HFFc6 (cell line): ENCODE measurements around the gene CALN1. TPM values are rescaled to one million over a fixed set of nuclear protein-coding genes. Genes with fewer than 3 reads are reported as not detected.

Source experiments
- DNase-seq: peaks from one replicate; pipeline ENCODE4 v3.0.0-alpha.2; 2018
- H3K27ac Mint-ChIP-seq: 2 replicates; pipeline ENCODE4 v1.8.0; 2020; ENCODE audit warnings: mild to moderate bottlenecking, mixed read lengths
- H3K27me3 Mint-ChIP-seq: 2 replicates; pipeline ENCODE4 v1.8.0; 2021; ENCODE audit warnings: mild to moderate bottlenecking, moderate library complexity, mixed read lengths; ENCODE audit not compliant: insufficient read depth
- H3K36me3 Mint-ChIP-seq: 2 replicates; pipeline ENCODE4 v1.8.0; 2021; ENCODE audit warnings: low read depth, mixed read lengths
- H3K4me1 Mint-ChIP-seq: 2 replicates; pipeline ENCODE4 v1.8.0; 2020; ENCODE audit warnings: low read depth, mixed read lengths
- H3K4me3 Mint-ChIP-seq: 2 replicates; pipeline ENCODE4 v1.8.0; 2020; ENCODE audit warnings: mild to moderate bottlenecking, moderate library complexity, mixed read lengths
- H3K9me3 Mint-ChIP-seq: 2 replicates; pipeline ENCODE4 v1.8.0; 2020; ENCODE audit warnings: mild to moderate bottlenecking, mixed read lengths
- CTCF ChIP-seq: fragments of 200-600 bp; sonication (generic); IDR thresholded peaks from 2 replicates; pipeline ENCODE4 v1.5.0; 2021; ENCODE audit warnings: antibody characterized with exemption, mild to moderate bottlenecking
- total RNA-seq, 6 experiments: library from RNA; stranded (reverse); fragmentation: NEBNext Ultra II Directional; extraction: Animal tissue kit (Norgen Biotek cat#: 25700); gene quantifications; 2 replicates in 1 of 6; 3 replicates in 5 of 6; pipeline ENCODE4 v1.2.3, GENCODE V29; 2021

The CALN1 gene
- total RNA-seq, 6 experiments from 2014 or later, result not detected

- Mint-ChIP-seq H3K36me3 (no peaks in the 10 kb centered on the region), H3K27me3 (no peaks in the 10 kb centered on the region)
These were observed 352.2 kb downstream of the CALN1 start for GRCh38 chr7:72059925-72060324.

DNA sequence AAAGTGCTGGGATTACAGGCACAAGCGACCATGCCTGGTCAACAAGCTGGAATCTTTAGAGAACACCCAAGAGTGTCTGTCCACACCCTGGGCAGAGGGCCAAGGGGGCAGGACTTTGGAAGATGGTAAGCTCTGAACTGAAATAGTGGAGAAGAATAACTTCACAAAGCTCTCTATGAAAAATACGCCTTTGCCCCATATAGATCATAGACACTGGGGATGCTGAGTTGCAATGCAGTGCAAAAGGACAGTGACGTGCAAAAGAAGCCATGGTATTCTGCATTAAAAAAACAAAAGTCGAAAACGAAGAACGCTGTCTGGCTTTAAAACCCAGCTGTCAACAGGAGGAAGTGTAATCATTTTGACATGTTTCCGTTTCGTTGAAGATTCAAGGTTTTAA, 353.6 kb downstream of the CALN1 start:
- no peaks in the 10 kb centered on the region for H3K36me3 Mint-ChIP-seq
- H3K4me1 Mint-ChIP-seq, result no peaks in the 10 kb centered on the region
- H3K9me3 Mint-ChIP-seq, result peaks cover 24% of the 10 kb centered on the region
- H3K27me3 Mint-ChIP-seq, result no peaks in the 10 kb centered on the region
- no peak overlapping the region for H3K27ac Mint-ChIP-seq
- no peak for DNase-seq
- no peak for TF ChIP-seq CTCF
- no peak overlapping the region for H3K4me3 Mint-ChIP-seq

More at GRCh38 chr7:72059925-72060324, 352.2 kb downstream of the CALN1 start:
- H3K9me3 Mint-ChIP-seq, result peaks cover 19% of the 10 kb centered on the region
- no peak overlapping the region for H3K4me3 Mint-ChIP-seq
- DNase-seq, result no peak
- no peak overlapping the region for H3K27ac Mint-ChIP-seq
- no peak for TF ChIP-seq CTCF
- no peaks in the 10 kb centered on the region for H3K4me1 Mint-ChIP-seq

- Mint-ChIP-seq H3K4me1 (no peaks in the 10 kb centered on the region), H3K4me3 (no peak overlapping the region), H3K27me3 (no peaks in the 10 kb centered on the region), H3K27ac (no peak overlapping the region), H3K36me3 (no peaks in the 10 kb centered on the region), H3K9me3 (peaks cover 24% of the 10 kb centered on the region)
- no peak for DNase-seq
- no peak for TF ChIP-seq CTCF
These were observed 354.3 kb downstream of the CALN1 start for GRCh38 chr7:72057796-72058195.

DNA sequence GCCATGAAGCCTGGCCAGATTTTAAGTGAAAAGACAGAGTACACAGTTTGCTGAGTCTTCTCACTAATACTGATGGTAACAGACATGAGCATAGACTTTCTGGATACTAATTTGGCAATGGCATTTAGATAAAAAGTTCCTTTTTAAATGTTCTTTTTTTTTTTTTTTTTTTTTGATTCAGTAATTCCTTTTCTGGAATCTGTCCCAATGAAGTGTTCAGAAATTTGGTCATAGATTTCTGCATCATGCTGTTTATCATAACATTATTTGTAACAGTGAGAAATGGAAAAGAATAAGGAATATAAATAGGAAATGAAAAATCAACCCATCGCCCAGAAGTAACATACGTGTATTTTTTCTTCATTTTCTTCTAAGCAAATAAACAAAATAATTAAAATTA, 354.9 kb downstream of the CALN1 start:
- H3K27ac Mint-ChIP-seq, result no peak overlapping the region
- H3K4me3 Mint-ChIP-seq, result no peak overlapping the region
- no peaks in the 10 kb centered on the region for H3K4me1 Mint-ChIP-seq
- DNase-seq, result no peak
- TF ChIP-seq CTCF, result no peak
- H3K36me3 Mint-ChIP-seq, result no peaks in the 10 kb centered on the region
- H3K9me3 Mint-ChIP-seq, result peaks cover 25% of the 10 kb centered on the region
- H3K27me3 Mint-ChIP-seq, result no peaks in the 10 kb centered on the region

DNA sequence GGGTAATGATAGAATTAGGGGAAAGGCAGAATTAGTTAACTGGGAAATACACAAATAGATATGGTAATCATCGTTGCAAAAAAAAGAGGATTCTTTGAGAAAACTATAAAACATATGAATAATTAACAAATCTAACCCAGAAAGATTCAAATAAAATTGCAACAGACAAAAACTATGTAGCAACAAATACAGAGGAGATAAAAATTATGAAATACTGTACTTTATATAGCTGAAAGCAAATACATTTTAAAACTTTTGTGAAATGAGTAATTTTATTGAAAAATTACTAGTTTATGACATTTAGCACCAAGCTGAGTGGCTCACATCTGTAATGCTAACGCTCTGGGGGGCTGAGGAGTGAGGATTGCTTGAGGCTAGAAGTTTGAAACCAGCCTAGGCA, 356.7 kb downstream of the CALN1 start:
- Mint-ChIP-seq H3K4me3 (no peak overlapping the region), H3K36me3 (no peaks in the 10 kb centered on the region), H3K27me3 (no peaks in the 10 kb centered on the region), H3K4me1 (no peaks in the 10 kb centered on the region), H3K9me3 (peaks cover 25% of the 10 kb centered on the region), H3K27ac (no peak overlapping the region)
- DNase-seq, result no peak
- TF ChIP-seq CTCF, result no peak

DNA sequence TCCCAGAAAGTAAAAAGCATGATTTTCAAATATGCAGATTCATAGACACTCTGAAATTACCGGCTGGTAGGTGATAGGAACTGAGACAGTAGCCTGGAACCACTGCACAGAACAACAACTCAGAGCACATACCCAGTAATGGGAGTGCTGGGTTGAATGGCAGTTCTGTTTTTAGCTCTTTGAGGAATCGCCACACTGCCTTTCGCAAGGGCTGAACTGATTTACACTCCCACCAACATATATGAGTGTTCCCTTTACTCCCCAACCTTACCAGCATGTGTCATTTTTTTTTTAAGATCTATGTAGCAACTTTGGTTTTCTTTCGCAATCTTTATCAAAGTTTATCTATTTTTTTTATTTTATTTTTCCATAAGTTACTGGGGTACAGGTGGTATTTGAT, 358.8 kb downstream of the CALN1 start:
- Mint-ChIP-seq H3K27ac (no peak overlapping the region), H3K4me3 (no peak overlapping the region), H3K4me1 (no peaks in the 10 kb centered on the region), H3K27me3 (no peaks in the 10 kb centered on the region), H3K9me3 (peaks cover 32% of the 10 kb centered on the region), H3K36me3 (no peaks in the 10 kb centered on the region; the same call in 1 of the 2 replicates)
- DNase-seq, result no peak
- no peak for TF ChIP-seq CTCF
